H9 (cell line): ENCODE measurements around the gene CTNNBL1. TPM values are rescaled to one million over a fixed set of nuclear protein-coding genes. Genes with fewer than 3 reads are reported as not detected.
"Not testable (repeated sequence)": the region's sequence is repeated elsewhere in the genome, so short reads cannot be mapped to it uniquely, and the experiment has no call there.

Experiments
- DNase-seq: peaks from one replicate; pipeline ENCODE4 v3.0.0-alpha.2; 2017
- H2AFZ ChIP-seq: one replicate; pipeline ENCODE4 v1.6.1; 2013; ENCODE audit warnings: mild to moderate bottlenecking, low read length, control low read depth, moderate library complexity
- H2AK5ac ChIP-seq: 2 replicates; pipeline ENCODE4 v1.6.1; 2013; ENCODE audit warnings: low read length, control low read depth, mixed read lengths; ENCODE audit not compliant: insufficient read length
- H2BK120ac ChIP-seq: one replicate; pipeline ENCODE4 v1.6.1; 2013; ENCODE audit warnings: low read depth, mild to moderate bottlenecking, low read length, control low read depth, inconsistent platforms; ENCODE audit not compliant: poor library complexity, severe bottlenecking
- H2BK12ac ChIP-seq: 2 replicates; pipeline ENCODE4 v1.6.1; 2013; ENCODE audit warnings: low read length, control low read depth, mixed read lengths, low read depth; ENCODE audit not compliant: insufficient read length
- H2BK15ac ChIP-seq: 2 replicates; pipeline ENCODE4 v1.6.1; 2013; ENCODE audit warnings: low read depth, low read length, control low read depth
- H2BK20ac ChIP-seq: one replicate; pipeline ENCODE4 v1.6.1; 2013; ENCODE audit warnings: low read depth, mild to moderate bottlenecking, low read length, control low read depth, inconsistent platforms; ENCODE audit not compliant: poor library complexity, severe bottlenecking
- H2BK5ac ChIP-seq: 2 replicates; pipeline ENCODE4 v1.6.1; 2013; ENCODE audit warnings: low read length, control low read depth, mixed read lengths; ENCODE audit not compliant: insufficient read length
- H3K14ac ChIP-seq: 2 replicates; pipeline ENCODE4 v1.6.1; 2013; ENCODE audit warnings: low read length, control low read depth; ENCODE audit not compliant: insufficient read depth
- H3K18ac ChIP-seq: 2 replicates; pipeline ENCODE4 v1.6.1; 2013; ENCODE audit warnings: low read depth, mild to moderate bottlenecking, mixed read lengths, low read length, control low read depth; ENCODE audit not compliant: insufficient read length
- H3K23ac ChIP-seq: 2 replicates; pipeline ENCODE4 v1.6.1; 2013; ENCODE audit warnings: low read length, control low read depth, mixed read lengths, low read depth; ENCODE audit not compliant: insufficient read length
- H3K23me2 ChIP-seq: 2 replicates; pipeline ENCODE4 v1.6.1; 2013; ENCODE audit warnings: low read depth, mild to moderate bottlenecking, mixed read lengths, low read length, control low read depth; ENCODE audit not compliant: insufficient read length, poor library complexity, severe bottlenecking
- H3K27ac ChIP-seq: 2 replicates; pipeline ENCODE4 v1.5.1; 2013; ENCODE audit warnings: low read length, control low read depth, mixed read lengths, low read depth; ENCODE audit not compliant: insufficient read length
- H3K27me3 ChIP-seq: 2 replicates; pipeline ENCODE4 v1.6.1; 2013; ENCODE audit warnings: low read length, control low read depth, inconsistent platforms; ENCODE audit not compliant: insufficient read depth
- H3K4ac ChIP-seq: 2 replicates; pipeline ENCODE4 v1.6.1; 2013; ENCODE audit warnings: low read depth, mild to moderate bottlenecking, control low read depth, inconsistent platforms, low read length, moderate library complexity
- H3K4me1 ChIP-seq: 2 replicates; pipeline ENCODE4 v1.6.1; 2013; ENCODE audit warnings: low read length, control low read depth, inconsistent platforms; ENCODE audit not compliant: insufficient read depth
- H3K4me2 ChIP-seq: 2 replicates; pipeline ENCODE4 v1.6.1; 2013; ENCODE audit warnings: low read length, control low read depth, mixed read lengths; ENCODE audit not compliant: insufficient read length, insufficient read depth
- H3K56ac ChIP-seq: 2 replicates; pipeline ENCODE4 v1.6.1; 2013; ENCODE audit warnings: low read depth, mild to moderate bottlenecking, mixed read lengths, low read length, control low read depth; ENCODE audit not compliant: insufficient read length
- H3K79me1 ChIP-seq: 2 replicates; pipeline ENCODE4 v1.6.1; 2013; ENCODE audit warnings: low read depth, mild to moderate bottlenecking, moderate library complexity, low read length, control low read depth, inconsistent platforms; ENCODE audit not compliant: insufficient read depth, poor library complexity, severe bottlenecking
- H3K79me2 ChIP-seq: 2 replicates; pipeline ENCODE4 v1.6.1; 2013; ENCODE audit warnings: low read length, control low read depth, inconsistent platforms; ENCODE audit not compliant: insufficient read depth
- H3K9ac ChIP-seq: 2 replicates; pipeline ENCODE4 v1.6.1; 2013; ENCODE audit warnings: low read length, control low read depth, mixed read lengths; ENCODE audit not compliant: insufficient read length; ENCODE audit errors: extremely low read depth
- H3K9me3 ChIP-seq: one replicate; pipeline ENCODE4 v1.6.1; 2013; ENCODE audit warnings: low read depth, low read length, inconsistent platforms; ENCODE audit not compliant: control insufficient read depth
- H3T11ph ChIP-seq: one replicate; pipeline ENCODE4 v1.6.1; 2013; ENCODE audit warnings: mild to moderate bottlenecking, low read length, control low read depth, inconsistent platforms
- H4K20me1 ChIP-seq: one replicate; pipeline ENCODE4 v1.6.1; 2013; ENCODE audit not compliant: control insufficient read depth, insufficient read length, insufficient read depth
- H4K5ac ChIP-seq: 2 replicates; pipeline ENCODE4 v1.6.1; 2013; ENCODE audit warnings: low read depth, mild to moderate bottlenecking, mixed read lengths, low read length, control low read depth; ENCODE audit not compliant: insufficient read length
- H4K8ac ChIP-seq: replicated peaks from 2 replicates; pipeline ENCODE4 v1.6.1; 2013; ENCODE audit warnings: low read length, control low read depth, mixed read lengths, low read depth; ENCODE audit not compliant: insufficient read length
- H4K91ac ChIP-seq: 2 replicates; pipeline ENCODE4 v1.6.1; 2013; ENCODE audit warnings: low read depth, mild to moderate bottlenecking, moderate library complexity, mixed read lengths, low read length, control low read depth; ENCODE audit not compliant: insufficient read length
- H3K27ac Mint-ChIP-seq, 3 experiments: 2 replicates in 2 of 3; 3 replicates in 1 of 3; pipeline ENCODE4 v1.8.0; 2020 to 2021; ENCODE audit warnings: mixed read lengths in 3 of 3, mild to moderate bottlenecking in 1 of 3, moderate library complexity in 1 of 3
- H3K27me3 Mint-ChIP-seq: 2 replicates; pipeline ENCODE4 v1.8.0; 2021; ENCODE audit warnings: low read depth, mild to moderate bottlenecking, moderate library complexity, mixed read lengths
- H3K36me3 Mint-ChIP-seq, 3 experiments: 2 replicates in 2 of 3; 3 replicates in 1 of 3; pipeline ENCODE4 v1.8.0; 2020 to 2021; ENCODE audit warnings: low read depth in 3 of 3, mixed read lengths in 3 of 3; ENCODE audit not compliant: insufficient read depth in 1 of 3
- H3K4me1 Mint-ChIP-seq, 2 experiments: 2 replicates each; pipeline ENCODE4 v1.8.0; 2020; ENCODE audit warnings: mixed read lengths in 2 of 2
- H3K4me3 Mint-ChIP-seq, 2 experiments: 2 replicates in 1 of 2; 3 replicates in 1 of 2; pipeline ENCODE4 v1.8.0; 2020 to 2021; ENCODE audit warnings: mild to moderate bottlenecking in 2 of 2, mixed read lengths in 2 of 2, moderate library complexity in 1 of 2
- H3K9me3 Mint-ChIP-seq, 2 experiments: 2 replicates in 1 of 2; 3 replicates in 1 of 2; pipeline ENCODE4 v1.8.0; 2020; ENCODE audit warnings: mild to moderate bottlenecking in 2 of 2, mixed read lengths in 2 of 2, moderate library complexity in 1 of 2
- WGBS: extraction: QIAGEN DNeasy Blood & Tissue Kit; methylation state at CpG from one replicate; pipeline ENCODE4 v1.1.7; 2013; ENCODE audit warnings: missing lambda C conversion rate, low lambda C conversion rate, mixed read lengths; ENCODE audit not compliant: insufficient read length; ENCODE audit errors: extremely low coverage; 5-methylcytosine and 5-hydroxymethylcytosine counted together
- total RNA-seq: library from RNA; stranded (reverse); gene quantifications from 2 replicates; pipeline ENCODE4 v1.2.1, GENCODE V29; 2021
- TF ChIP-seq, protein P1 (sequence below): fragments of 200-600 bp; sonication (generic); conservative IDR thresholded peaks from 3 replicates; pipeline ENCODE4 v1.8.0; 2021; ENCODE audit warnings: antibody characterized with exemption, mild to moderate bottlenecking

The CTNNBL1 gene
- total RNA-seq, 1 experiment from 2014 or later = 67.2 TPM

DNA sequence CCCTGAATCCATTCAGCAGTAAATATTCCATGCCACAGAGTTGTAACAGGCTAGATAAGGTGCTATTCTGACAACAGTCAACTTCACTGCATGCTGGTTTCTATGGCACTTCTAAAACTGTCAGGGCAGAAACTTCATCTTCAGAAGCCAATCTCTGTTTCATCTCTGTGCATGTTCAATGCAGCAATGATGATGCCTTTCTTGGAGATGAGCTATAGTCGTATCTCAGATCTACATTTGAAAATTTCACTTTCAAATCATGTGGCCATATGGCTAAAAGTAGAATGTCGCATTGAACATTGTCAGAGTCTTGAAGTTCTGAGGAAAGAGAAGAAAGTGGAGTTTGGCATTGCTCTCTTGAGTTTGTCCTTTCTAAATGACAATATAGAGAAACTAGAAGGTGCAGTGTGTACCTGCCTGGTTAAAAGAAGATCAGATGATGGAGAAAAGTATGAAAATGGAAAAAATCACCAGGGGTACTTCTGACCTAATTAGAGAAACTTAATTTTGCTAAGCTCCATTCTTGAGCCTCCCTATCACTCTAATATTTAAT is 160.1 kb downstream of the CTNNBL1 start:
- no peak overlapping the region for H3K18ac ChIP-seq
- H3K27ac Mint-ChIP-seq = no peak overlapping the region
- peaks cover 3% of the 10 kb centered on the region for H4K20me1 ChIP-seq
- no peak overlapping the region for H2BK12ac ChIP-seq
- H3K23me2 ChIP-seq = no peaks in the 10 kb centered on the region
- no peak overlapping the region for H3K4me3 Mint-ChIP-seq
- no peaks in the 10 kb centered on the region for H3K4me1 ChIP-seq
- no peaks in the 10 kb centered on the region for H3K79me1 ChIP-seq
- no peaks in the 10 kb centered on the region; a peak in 1 of 4 replicates for H3K4me1 Mint-ChIP-seq
- no peaks in the 10 kb centered on the region for H3K9me3 Mint-ChIP-seq
- H3K4ac ChIP-seq = no peak overlapping the region
- no peak overlapping the region for H3K4me2 ChIP-seq
- no peaks in the 10 kb centered on the region for H3K9me3 ChIP-seq
- H3K79me2 ChIP-seq = no peaks in the 10 kb centered on the region
- no peak overlapping the region for H2BK20ac ChIP-seq
- no peak overlapping the region for H3K14ac ChIP-seq
- no peak overlapping the region for H4K8ac ChIP-seq
- H2BK15ac ChIP-seq = no peak overlapping the region
- WGBS = no CpG with 5 or more reads among the region's 2 CpGs
- peaks cover 0 to 2% (median 0%) of the 10 kb centered on the region in 3 experiments; a peak in 3 of 7 replicates for H3K36me3 Mint-ChIP-seq
- H3K9ac ChIP-seq = no peak overlapping the region
- no peak overlapping the region for H3K23ac ChIP-seq
- H4K5ac ChIP-seq = no peak overlapping the region
- H2AK5ac ChIP-seq = no peak overlapping the region
- no peak for DNase-seq
- H3K56ac ChIP-seq = no peak overlapping the region
- no peak overlapping the region for H2BK120ac ChIP-seq
- H3K27ac ChIP-seq = no peak overlapping the region
- H3K27me3 ChIP-seq = no peaks in the 10 kb centered on the region
- no peak overlapping the region for H2BK5ac ChIP-seq
- TF ChIP-seq, protein P1, sequence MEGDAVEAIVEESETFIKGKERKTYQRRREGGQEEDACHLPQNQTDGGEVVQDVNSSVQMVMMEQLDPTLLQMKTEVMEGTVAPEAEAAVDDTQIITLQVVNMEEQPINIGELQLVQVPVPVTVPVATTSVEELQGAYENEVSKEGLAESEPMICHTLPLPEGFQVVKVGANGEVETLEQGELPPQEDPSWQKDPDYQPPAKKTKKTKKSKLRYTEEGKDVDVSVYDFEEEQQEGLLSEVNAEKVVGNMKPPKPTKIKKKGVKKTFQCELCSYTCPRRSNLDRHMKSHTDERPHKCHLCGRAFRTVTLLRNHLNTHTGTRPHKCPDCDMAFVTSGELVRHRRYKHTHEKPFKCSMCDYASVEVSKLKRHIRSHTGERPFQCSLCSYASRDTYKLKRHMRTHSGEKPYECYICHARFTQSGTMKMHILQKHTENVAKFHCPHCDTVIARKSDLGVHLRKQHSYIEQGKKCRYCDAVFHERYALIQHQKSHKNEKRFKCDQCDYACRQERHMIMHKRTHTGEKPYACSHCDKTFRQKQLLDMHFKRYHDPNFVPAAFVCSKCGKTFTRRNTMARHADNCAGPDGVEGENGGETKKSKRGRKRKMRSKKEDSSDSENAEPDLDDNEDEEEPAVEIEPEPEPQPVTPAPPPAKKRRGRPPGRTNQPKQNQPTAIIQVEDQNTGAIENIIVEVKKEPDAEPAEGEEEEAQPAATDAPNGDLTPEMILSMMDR = no peak
- no peak overlapping the region for H3T11ph ChIP-seq
- no peaks in the 10 kb centered on the region for H3K27me3 Mint-ChIP-seq
- no peak overlapping the region for H4K91ac ChIP-seq
- no peak overlapping the region for H2AFZ ChIP-seq

DNA sequence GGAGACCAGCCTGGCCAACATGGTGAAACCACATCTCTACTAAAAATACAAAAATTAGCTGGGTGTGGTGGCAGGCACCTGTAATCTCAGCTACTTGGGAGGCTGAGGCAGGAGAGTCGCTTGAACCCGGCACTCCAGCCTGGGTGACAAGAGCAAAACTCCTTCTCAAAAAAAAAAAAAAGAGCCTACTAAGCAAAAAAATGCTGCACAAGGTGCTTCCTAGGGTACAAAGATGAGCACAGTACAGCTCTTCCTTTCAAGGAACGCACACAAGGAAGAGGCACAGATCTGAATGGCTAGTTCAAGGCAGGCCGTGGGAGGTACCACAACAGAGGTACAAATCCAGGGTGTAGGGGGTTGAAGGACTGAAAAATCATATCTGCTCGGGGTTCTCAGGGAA is 162.2 kb downstream of the CTNNBL1 start:
- not testable (repeated sequence) for H3K27me3 ChIP-seq, H3K4me1 ChIP-seq, H3K4me1 Mint-ChIP-seq, H2AFZ ChIP-seq, H3K4me3 Mint-ChIP-seq, H3K27me3 Mint-ChIP-seq, H2BK120ac ChIP-seq, H3K79me2 ChIP-seq, H2AK5ac ChIP-seq, H3K9me3 Mint-ChIP-seq, H3K9ac ChIP-seq, H2BK20ac ChIP-seq, H3T11ph ChIP-seq, H3K27ac ChIP-seq, H4K20me1 ChIP-seq, H3K23me2 ChIP-seq, H3K4me2 ChIP-seq, H3K9me3 ChIP-seq, H4K5ac ChIP-seq, H2BK12ac ChIP-seq, H3K27ac Mint-ChIP-seq, H3K23ac ChIP-seq, H4K91ac ChIP-seq, H3K4ac ChIP-seq, H2BK5ac ChIP-seq, H3K56ac ChIP-seq, DNase-seq, H3K18ac ChIP-seq, H3K14ac ChIP-seq, H4K8ac ChIP-seq, H3K79me1 ChIP-seq, H2BK15ac ChIP-seq
- no CpG with 5 or more reads among the region's 5 CpGs for WGBS
- peaks cover 7 to 16% (median 12%) of the 10 kb centered on the region in 3 experiments; a peak in 6 of 7 replicates for H3K36me3 Mint-ChIP-seq
